Endometrial microvascular endothelial cells (primary cell): ENCODE measurements around the gene MAGEC3. TPM values are rescaled to one million over a fixed set of nuclear protein-coding genes. Genes with fewer than 3 reads are reported as not detected.
"Not testable (repeated sequence)": the region's sequence is repeated elsewhere in the genome, so short reads cannot be mapped to it uniquely, and the experiment has no call there.

Experiments
- in situ Hi-C: cut with HindIII; loops from 2 replicates; pipeline ENCODE4 v1.10.0; 2017; ENCODE audit warnings: low sequenced_read_pairs, low pct_unique_long_range_greater_than_20kb; ENCODE audit errors: inconsistent ontology term
- total RNA-seq: library from RNA; depleted of rRNA; stranded (reverse); fragments of >200 nt; gene quantifications from one replicate; pipeline ENCODE4 v1.2.3, GENCODE V29; 2015; ENCODE audit errors: inconsistent ontology term

MAGEC3 gene
- total RNA-seq: not detected

- in situ Hi-C loops: no loop called here
These were observed at the start of gene MAGEC3 for GRCh38 chrX:141838016-141838415. MAGEC3 (plus strand) TSS chrX:141838316; CDS start chrX:141838316, 0 bp downstream.

GRCh38 chrX:141791856-141792255 is 46.3 kb upstream of the MAGEC3 start:
- in situ Hi-C loops: no loop called here

- in situ Hi-C loops: no loop called here
These were observed 26.7 kb upstream of the MAGEC3 start for GRCh38 chrX:141811438-141811837.

GRCh38 chrX:141814213-141814857 is 23.8 kb upstream of the MAGEC3 start:
- in situ Hi-C loops: no loop called here

GRCh38 chrX:141815904-141816303 is 22.2 kb upstream of the MAGEC3 start:
- in situ Hi-C loops: no loop called here

- in situ Hi-C loops: no loop called here
These were observed 5.9 kb upstream of the MAGEC3 start for GRCh38 chrX:141832247-141832646.

- in situ Hi-C loops: no loop called here
These were observed 1.7 kb downstream of the MAGEC3 start for GRCh38 chrX:141839856-141840255.

- in situ Hi-C loops: no loop called here
These were observed 19.4 kb downstream of the MAGEC3 start for GRCh38 chrX:141857479-141857878.

GRCh38 chrX:141879616-141880015 is 41.5 kb downstream of the MAGEC3 start:
- in situ Hi-C loops: no loop called here

- in situ Hi-C loops: not testable (repeated sequence)
These were observed 50.7 kb downstream of the MAGEC3 start for GRCh38 chrX:141888811-141889210.

GRCh38 chrX:141894733-141895132 is 56.6 kb downstream of the MAGEC3 start:
- in situ Hi-C loops: no loop called here

GRCh38 chrX:141897690-141898089 is 59.6 kb downstream of the MAGEC3 start:
- in situ Hi-C loops: no loop called here

GRCh38 chrX:141902366-141902765 is 64.2 kb downstream of the MAGEC3 start:
- in situ Hi-C loops: no loop called here

- in situ Hi-C loops: no loop called here
These were observed 65.5 kb downstream of the MAGEC3 start, which contains the start of gene MAGEC1 for GRCh38 chrX:141903400-141904155. MAGEC1 (plus strand) TSS chrX:141903894; CDS start chrX:141905073, 1,179 bp downstream.

GRCh38 chrX:141904262-141904661 is 66.1 kb downstream of the MAGEC3 start:
- in situ Hi-C loops: no loop called here

GRCh38 chrX:141917801-141918200 is 79.7 kb downstream of the MAGEC3 start:
- in situ Hi-C loops: no loop called here

- in situ Hi-C loops: no loop called here
These were observed 86.2 kb downstream of the MAGEC3 start for GRCh38 chrX:141924293-141924692.

GRCh38 chrX:141928432-141928831 is 90.3 kb downstream of the MAGEC3 start:
- in situ Hi-C loops: no loop called here

GRCh38 chrX:141934059-141934641 is 96.0 kb downstream of the MAGEC3 start:
- in situ Hi-C loops: no loop called here

- in situ Hi-C loops: no loop called here
These were observed 97.5 kb downstream of the MAGEC3 start for GRCh38 chrX:141935645-141936044.
